GM12874 (cell line): Measurements from ENCODE around the gene IDH3G.

Experiments used
- CTCF ChIP-seq: IDR thresholded peaks from 2 replicates; pipeline ENCODE4 v1.5.1; 2011; ENCODE audit warnings: low read depth, mild to moderate bottlenecking, control low read depth, low read length, moderate library complexity; ENCODE audit not compliant: insufficient read depth

The IDH3G gene

GRCh38 chrX:153802513-153803045 lies 8.4 kb upstream of the IDH3G start:
- TF ChIP-seq CTCF, result no peak

- TF ChIP-seq CTCF, result no peak
Observed at GRCh38 chrX:153801669-153802068, 7.5 kb upstream of the IDH3G start.

GRCh38 chrX:153800746-153801145 lies 6.6 kb upstream of the IDH3G start:
- no peak for TF ChIP-seq CTCF

GRCh38 chrX:153800177-153800722 lies 6.1 kb upstream of the IDH3G start:
- no peak for TF ChIP-seq CTCF

DNA sequence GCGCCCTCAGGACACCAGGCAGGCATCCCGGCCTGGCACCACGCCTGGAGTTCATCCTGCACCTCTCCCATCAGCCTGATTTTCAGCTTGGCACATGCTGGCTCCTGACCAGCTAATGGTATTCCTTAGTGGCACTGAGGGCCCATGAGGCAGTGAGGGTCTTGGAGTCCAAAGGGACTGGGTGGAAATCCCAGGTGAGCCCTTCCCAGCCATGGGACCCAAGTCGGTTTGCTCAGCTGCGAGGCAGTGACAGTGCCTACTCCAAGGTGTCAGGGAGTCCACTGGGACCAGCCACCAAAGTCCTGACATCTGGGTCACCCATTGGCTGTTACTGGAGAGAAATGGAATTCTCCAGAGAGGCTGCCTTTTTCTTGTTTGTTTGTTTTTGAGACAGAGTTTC lies 5.2 kb upstream of the IDH3G start:
- TF ChIP-seq CTCF, result no peak

DNA sequence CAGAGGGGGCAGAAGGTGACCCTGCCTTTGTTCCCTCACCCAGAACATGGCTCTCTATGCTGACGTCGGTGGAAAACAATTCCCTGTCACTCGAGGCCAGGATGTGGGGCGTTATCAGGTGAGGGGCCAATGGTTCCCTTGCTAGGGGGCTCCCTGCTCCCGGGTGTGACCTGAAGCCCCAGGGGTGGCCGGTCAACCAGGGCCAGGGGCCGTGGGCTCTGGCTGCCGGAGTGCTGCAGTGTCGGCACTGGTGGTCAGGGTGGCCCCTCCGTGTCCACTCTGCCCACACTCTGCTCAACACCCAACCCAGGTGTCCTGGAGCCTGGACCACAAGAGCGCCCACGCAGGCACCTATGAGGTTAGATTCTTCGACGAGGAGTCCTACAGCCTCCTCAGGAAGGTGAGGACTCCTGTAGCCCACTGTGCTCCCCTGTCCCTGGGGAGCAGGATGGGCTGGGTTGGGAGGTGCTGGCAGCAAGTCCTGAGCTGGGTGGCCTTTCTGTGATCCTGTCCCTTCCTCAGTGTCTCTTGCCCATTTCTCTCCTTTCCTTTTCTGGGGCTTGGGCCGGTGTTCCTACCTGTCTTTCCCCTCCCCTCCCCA lies 3.3 kb upstream of the IDH3G start:
- TF ChIP-seq CTCF, result no peak

DNA sequence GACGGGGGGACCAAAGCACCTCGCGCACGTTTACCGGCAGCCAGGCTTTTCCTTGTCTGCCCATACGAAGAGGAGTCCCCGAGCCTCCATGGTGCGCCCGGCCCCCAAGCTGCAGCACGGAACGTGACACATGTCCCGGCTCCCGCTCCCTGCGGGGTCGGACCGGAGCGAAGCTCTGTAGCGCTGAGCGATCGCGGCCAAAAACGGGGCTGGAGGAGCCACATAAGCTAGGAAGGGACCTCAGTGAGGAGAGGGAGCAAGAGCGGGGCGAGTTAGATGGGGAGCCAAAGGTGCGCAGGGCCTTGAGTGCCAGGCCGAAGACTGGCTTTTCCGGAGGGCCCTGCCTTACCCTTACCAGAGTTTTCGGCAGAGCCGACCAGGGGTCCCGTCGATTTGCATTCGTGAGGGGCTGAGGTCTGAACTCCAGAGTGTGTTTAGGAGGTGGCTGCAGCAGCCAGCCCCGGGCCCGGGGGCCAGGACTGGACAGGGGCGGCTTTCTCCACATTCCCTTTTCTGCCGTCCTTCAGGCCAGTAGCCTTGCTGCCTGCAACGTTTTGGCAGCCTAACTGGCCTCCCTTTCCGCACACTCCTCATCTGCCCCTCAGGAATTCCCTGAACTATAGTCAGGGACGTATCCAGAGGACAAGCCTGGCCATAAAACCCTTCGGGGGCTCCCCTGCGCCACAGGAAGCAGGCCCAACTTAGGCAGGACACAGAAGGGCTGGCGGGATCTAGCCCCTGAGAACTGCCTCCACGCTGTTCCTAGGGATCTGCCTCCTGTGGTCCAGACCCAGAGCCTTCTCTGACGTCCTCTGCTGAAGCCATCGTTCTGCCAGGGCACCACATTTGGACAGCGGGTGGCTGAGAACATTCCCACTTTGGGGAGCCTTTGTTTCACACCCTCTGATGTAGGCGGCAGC lies 982 bp upstream of the IDH3G start:
- TF ChIP-seq CTCF, result no peak
